SK-N-SH (cell line): ENCODE results near the gene AKAP4. TPM values are rescaled to one million over a fixed set of nuclear protein-coding genes. Genes with fewer than 3 reads are reported as not detected.

Experiments used
- CTCF ChIA-PET: fragments of 300-600, 350-600 bp; formaldehyde crosslinking; extraction: SDS; loops from one replicate; lab custom pipeline; 2021; lab: Yijun Ruan, JAX
- POLR2A ChIA-PET: fragments of 350-600 bp; sonication (Branson Sonifier 250); formaldehyde crosslinking; extraction: SDS; loops from one replicate; lab custom pipeline; 2020; ENCODE audit warnings: antibody characterized with exemption, inconsistent platforms; lab: Yijun Ruan, JAX
- DNase-seq: peaks from one replicate; pipeline ENCODE4 v3.0.0; 2012
- H2AFZ ChIP-seq: fragments of 200-600 bp; sonication (generic); 2 replicates; pipeline ENCODE4 v1.8.1; 2016; ENCODE audit warnings: antibody characterized with exemption, mild to moderate bottlenecking, low read depth
- H3F3A ChIP-seq: fragments of 200-600 bp; sonication (generic); replicated peaks from 2 replicates; pipeline ENCODE3; 2016; ENCODE audit warnings: antibody characterized with exemption, mild to moderate bottlenecking; ENCODE audit not compliant: insufficient read depth
- H3K27ac ChIP-seq, 2 experiments: fragments of 200-500 bp in 1 of 2; fragments of 200-600 bp in 1 of 2; sonication (Bioruptor generic) in 1 of 2; sonication (generic), shearing (Covaris generic) in 1 of 2; 2 replicates each; pipeline versions ENCODE4 v1.5.1 to v1.6.1; 2014 to 2016; ENCODE audit warnings: low read depth in 2 of 2, inconsistent platforms in 1 of 2, low read length in 1 of 2, mild to moderate bottlenecking in 1 of 2, mixed read lengths in 1 of 2
- H3K27me3 ChIP-seq: fragments of 200-600 bp; sonication (generic), shearing (Covaris generic); 2 replicates; pipeline ENCODE4 v1.6.1; 2016; ENCODE audit warnings: mixed run types; ENCODE audit not compliant: insufficient read depth
- H3K36me3 ChIP-seq, 2 experiments: fragments of 200-500 bp in 1 of 2; fragments of 200-600 bp in 1 of 2; sonication (Bioruptor generic) in 1 of 2; sonication (generic) in 1 of 2; replicated peaks in 1 of 2; 2 replicates each; pipeline versions ENCODE3 to v1.5.1; 2014 to 2016; ENCODE audit warnings: low read length in 1 of 2, mild to moderate bottlenecking in 1 of 2; ENCODE audit not compliant: insufficient read depth in 2 of 2, control insufficient read depth in 1 of 2
- H3K4me1 ChIP-seq, 2 experiments: fragments of 200-500 bp in 1 of 2; fragments of 200-600 bp in 1 of 2; sonication (Bioruptor generic) in 1 of 2; sonication (generic), shearing (Covaris generic) in 1 of 2; 2 replicates each; pipeline versions ENCODE4 v1.5.1 to v1.6.1; 2014 to 2016; ENCODE audit warnings: low read depth in 1 of 2, low read length in 1 of 2, mixed run types in 1 of 2; ENCODE audit not compliant: insufficient read depth in 2 of 2, control insufficient read depth in 1 of 2
- H3K4me2 ChIP-seq: fragments of 200-600 bp; sonication (generic), shearing (Covaris generic); 2 replicates; pipeline ENCODE4 v1.6.1; 2017; ENCODE audit warnings: mixed run types
- H3K4me3 ChIP-seq, 2 experiments: fragments of 200-500 bp in 1 of 2; fragments of 200-600 bp in 1 of 2; sonication (Bioruptor generic) in 1 of 2; sonication (generic), shearing (Covaris generic) in 1 of 2; 2 replicates each; pipeline versions ENCODE4 v1.5.1 to v1.8.1; 2014 to 2016; ENCODE audit warnings: low read depth in 2 of 2, inconsistent platforms in 1 of 2, low read length in 1 of 2, mild to moderate bottlenecking in 1 of 2, mixed read lengths in 1 of 2, moderate library complexity in 1 of 2
- H3K79me2 ChIP-seq: fragments of 200-600 bp; sonication (generic); 2 replicates; pipeline ENCODE4 v1.8.1; 2017; ENCODE audit warnings: mild to moderate bottlenecking; ENCODE audit not compliant: insufficient read depth
- H3K9ac ChIP-seq: fragments of 200-600 bp; sonication (generic); 2 replicates; pipeline ENCODE4 v1.6.1; 2017; ENCODE audit warnings: mixed run types
- H3K9me2 ChIP-seq: fragments of 200-600 bp; sonication (generic); 2 replicates; pipeline ENCODE4 v1.6.1; 2017; ENCODE audit warnings: mixed run types
- H3K9me3 ChIP-seq: fragments of 200-600 bp; sonication (generic); 2 replicates; pipeline ENCODE4 v1.6.1; 2017; ENCODE audit warnings: mixed run types, mild to moderate bottlenecking, moderate library complexity
- H4K20me1 ChIP-seq: fragments of 200-600 bp; sonication (generic); 2 replicates; pipeline ENCODE4 v1.6.1; 2017; ENCODE audit warnings: mild to moderate bottlenecking, mixed run types; ENCODE audit not compliant: insufficient read depth
- ELF1 ChIP-seq: IDR thresholded peaks from 2 replicates; pipeline ENCODE4 v1.4.0; 2012
- EP300 ChIP-seq, 2 experiments: IDR thresholded peaks; 2 replicates each; pipeline versions ENCODE4 v1.4.0 to v1.6.1; 2012; ENCODE audit warnings: borderline replicate concordance in 1 of 2, low read depth in 1 of 2, low read length in 1 of 2
- FOXJ3 ChIP-seq: sonication (generic); formaldehyde crosslinking; IDR thresholded peaks from 2 replicates; pipeline ENCODE4 v1.5.1; 2020; ENCODE audit warnings: mild to moderate bottlenecking, missing genetic modification reagents
- JUND ChIP-seq: IDR thresholded peaks from 2 replicates; pipeline ENCODE4 v1.4.0; 2012
- NRF1 ChIP-seq: IDR thresholded peaks from 2 replicates; pipeline ENCODE4 v1.6.1; 2012; ENCODE audit warnings: low read depth, mild to moderate bottlenecking, low read length
- RCOR1 ChIP-seq: fragments of 150-350 bp; IDR thresholded peaks from 2 replicates; pipeline ENCODE4 v1.6.1; 2017; ENCODE audit warnings: antibody characterized with exemption, low read length
- SIN3A ChIP-seq: IDR thresholded peaks from 2 replicates; pipeline ENCODE4 v1.6.1; 2012; ENCODE audit warnings: low read depth, mild to moderate bottlenecking, low read length, moderate library complexity, borderline replicate concordance
- TAF1 ChIP-seq: IDR thresholded peaks from 2 replicates; pipeline ENCODE4 v1.6.1; 2012; ENCODE audit warnings: low read depth, mild to moderate bottlenecking, low read length, moderate library complexity, borderline replicate concordance
- TEAD4 ChIP-seq: IDR thresholded peaks from 2 replicates; pipeline ENCODE4 v1.4.0; 2012; ENCODE audit warnings: mild to moderate bottlenecking, borderline replicate concordance; ENCODE audit not compliant: insufficient read depth
- YY1 ChIP-seq: IDR thresholded peaks from 2 replicates; pipeline ENCODE4 v1.4.0; 2012; ENCODE audit warnings: low read depth, mild to moderate bottlenecking
- WGBS: methylation state at CpG from one replicate; pipeline ENCODE4 v1.1.6; 2017; ENCODE audit warnings: low lambda C conversion rate; 5-methylcytosine and 5-hydroxymethylcytosine counted together
- polyA plus RNA-seq, 3 experiments: library from polyadenylated mRNA; depleted of rRNA; stranded (reverse); fragments of >200 nt; gene quantifications; 2 replicates each; pipeline ENCODE4 v1.2.3, GENCODE V29; 2012
- TF ChIP-seq, protein P1 (sequence below): IDR thresholded peaks from 2 replicates; pipeline ENCODE4; 2012
- TF ChIP-seq, protein P2 (sequence below): fragments of 150-350 bp; IDR thresholded peaks from 2 replicates; pipeline ENCODE4 v1.6.1; 2017; ENCODE audit warnings: antibody characterized with exemption, low read length, low read depth, borderline replicate concordance
- TF ChIP-seq, protein P3 (sequence below): IDR thresholded peaks from 2 replicates; pipeline ENCODE4 v1.4.0; 2012; ENCODE audit warnings: low read depth, borderline replicate concordance

AKAP4 gene
- polyA plus RNA-seq, 1 of the 3 experiments (the other 2 are of a cell fraction), result not detected

DNA sequence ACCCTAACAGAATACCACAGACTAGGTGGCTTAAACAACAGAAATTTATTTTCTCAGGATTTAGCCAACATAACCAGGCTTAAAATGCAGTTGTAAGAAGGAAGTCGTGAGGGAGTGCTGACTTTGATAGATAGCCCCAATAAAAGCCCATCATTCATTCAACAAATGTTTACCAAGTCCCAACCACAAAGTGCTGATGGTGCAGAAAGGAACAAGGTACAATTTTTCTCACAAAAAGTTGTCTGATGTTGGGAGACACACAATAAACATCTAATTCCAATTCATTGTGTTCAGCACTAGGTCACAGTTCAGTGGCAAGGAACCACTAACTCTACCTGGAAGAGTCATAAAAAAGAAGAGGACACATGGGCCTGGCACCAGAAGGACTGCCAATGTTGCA lies 42.2 kb downstream of the AKAP4 start (continued):
- no peak for TF ChIP-seq NRF1
- TF ChIP-seq, protein P1, sequence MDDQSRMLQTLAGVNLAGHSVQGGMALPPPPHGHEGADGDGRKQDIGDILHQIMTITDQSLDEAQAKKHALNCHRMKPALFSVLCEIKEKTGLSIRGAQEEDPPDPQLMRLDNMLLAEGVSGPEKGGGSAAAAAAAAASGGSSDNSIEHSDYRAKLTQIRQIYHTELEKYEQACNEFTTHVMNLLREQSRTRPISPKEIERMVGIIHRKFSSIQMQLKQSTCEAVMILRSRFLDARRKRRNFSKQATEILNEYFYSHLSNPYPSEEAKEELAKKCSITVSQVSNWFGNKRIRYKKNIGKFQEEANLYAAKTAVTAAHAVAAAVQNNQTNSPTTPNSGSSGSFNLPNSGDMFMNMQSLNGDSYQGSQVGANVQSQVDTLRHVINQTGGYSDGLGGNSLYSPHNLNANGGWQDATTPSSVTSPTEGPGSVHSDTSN, result no peak

DNA sequence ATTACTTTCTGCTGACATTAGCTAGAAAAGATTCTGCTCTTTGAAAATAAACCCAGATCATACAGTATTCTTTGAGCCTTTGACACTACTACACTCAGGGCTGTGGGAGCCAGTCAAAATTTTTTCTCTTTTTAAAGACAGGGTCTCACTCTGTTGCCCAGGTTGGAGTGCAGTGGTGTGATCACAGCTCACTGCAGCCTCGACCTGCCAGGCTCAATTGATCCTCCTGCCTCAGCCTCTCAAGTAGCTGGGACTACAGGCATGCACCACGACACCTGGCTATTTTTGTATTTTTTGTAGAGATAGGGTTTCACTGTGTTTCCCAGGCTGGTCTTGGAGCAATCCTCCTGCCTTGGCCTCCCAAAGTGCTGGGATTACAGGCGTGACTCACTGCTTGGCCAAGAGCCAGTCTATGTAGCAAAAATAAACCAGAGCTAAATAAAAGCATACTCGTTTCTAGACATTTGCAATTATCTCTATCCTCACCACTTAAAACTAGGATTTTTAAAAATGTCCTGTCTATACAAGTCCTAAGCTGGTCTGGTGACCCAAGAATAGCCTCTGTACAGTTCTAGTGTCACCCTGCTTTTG lies 43.2 kb downstream of the AKAP4 start:
- H3K9ac ChIP-seq, result no peak overlapping the region
- H4K20me1 ChIP-seq, result no peaks in the 10 kb centered on the region
- no peaks in the 10 kb centered on the region for H3K36me3 ChIP-seq
- H3K4me3 ChIP-seq, result no peak overlapping the region
- no peaks in the 10 kb centered on the region; the same call in 1 of the 2 replicates for H3K27me3 ChIP-seq
- ChIA-PET POLR2A (no interaction called here), CTCF (no interaction called here)
- H3K4me1 ChIP-seq, result no peaks in the 10 kb centered on the region
- H3K79me2 ChIP-seq, result no peaks in the 10 kb centered on the region
- H2AFZ ChIP-seq, result no peak overlapping the region
- H3K9me3 ChIP-seq, result no peaks in the 10 kb centered on the region
- H3F3A ChIP-seq, result no peaks in the 10 kb centered on the region
- H3K4me2 ChIP-seq, result no peak overlapping the region
- no peaks in the 10 kb centered on the region for H3K9me2 ChIP-seq
- 4% methylated on average over 4 of the region's 4 CpGs for WGBS
- no peak overlapping the region for H3K27ac ChIP-seq
- no peak for DNase-seq
- TF ChIP-seq TAF1, result no peak
- no peak for TF ChIP-seq TEAD4
- TF ChIP-seq SIN3A, result no peak
- TF ChIP-seq, protein P2, sequence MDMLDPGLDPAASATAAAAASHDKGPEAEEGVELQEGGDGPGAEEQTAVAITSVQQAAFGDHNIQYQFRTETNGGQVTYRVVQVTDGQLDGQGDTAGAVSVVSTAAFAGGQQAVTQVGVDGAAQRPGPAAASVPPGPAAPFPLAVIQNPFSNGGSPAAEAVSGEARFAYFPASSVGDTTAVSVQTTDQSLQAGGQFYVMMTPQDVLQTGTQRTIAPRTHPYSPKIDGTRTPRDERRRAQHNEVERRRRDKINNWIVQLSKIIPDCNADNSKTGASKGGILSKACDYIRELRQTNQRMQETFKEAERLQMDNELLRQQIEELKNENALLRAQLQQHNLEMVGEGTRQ, result no peak
- no peak for TF ChIP-seq RCOR1
- no peak for TF ChIP-seq FOXJ3 (CRISPR knock-in tag)
- no peak for TF ChIP-seq EP300 (IDR thresholded peaks at IDR 0.05; ENCODE audit: borderline replicate concordance in 1 of 2, low read depth in 1 of 2, low read length in 1 of 2)
- TF ChIP-seq ELF1, result no peak
- no peak for TF ChIP-seq YY1
- no peak for TF ChIP-seq JUND
- TF ChIP-seq, protein P3, sequence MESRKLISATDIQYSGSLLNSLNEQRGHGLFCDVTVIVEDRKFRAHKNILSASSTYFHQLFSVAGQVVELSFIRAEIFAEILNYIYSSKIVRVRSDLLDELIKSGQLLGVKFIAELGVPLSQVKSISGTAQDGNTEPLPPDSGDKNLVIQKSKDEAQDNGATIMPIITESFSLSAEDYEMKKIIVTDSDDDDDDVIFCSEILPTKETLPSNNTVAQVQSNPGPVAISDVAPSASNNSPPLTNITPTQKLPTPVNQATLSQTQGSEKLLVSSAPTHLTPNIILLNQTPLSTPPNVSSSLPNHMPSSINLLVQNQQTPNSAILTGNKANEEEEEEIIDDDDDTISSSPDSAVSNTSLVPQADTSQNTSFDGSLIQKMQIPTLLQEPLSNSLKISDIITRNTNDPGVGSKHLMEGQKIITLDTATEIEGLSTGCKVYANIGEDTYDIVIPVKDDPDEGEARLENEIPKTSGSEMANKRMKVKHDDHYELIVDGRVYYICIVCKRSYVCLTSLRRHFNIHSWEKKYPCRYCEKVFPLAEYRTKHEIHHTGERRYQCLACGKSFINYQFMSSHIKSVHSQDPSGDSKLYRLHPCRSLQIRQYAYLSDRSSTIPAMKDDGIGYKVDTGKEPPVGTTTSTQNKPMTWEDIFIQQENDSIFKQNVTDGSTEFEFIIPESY, result no peak
